K562 (cell line): ENCODE data around the gene ANP32B. TPM values are rescaled to one million over a fixed set of nuclear protein-coding genes. Genes with fewer than 3 reads are reported as not detected.

ENCODE experiments used
- KAT7 ChIP-seq: sonication (generic); formaldehyde crosslinking; IDR thresholded peaks from 2 replicates; pipeline ENCODE4 v1.8.0; 2022; ENCODE audit warnings: missing genetic modification reagents, mild to moderate bottlenecking, borderline replicate concordance
- NR1H2 ChIP-seq: sonication (generic); formaldehyde crosslinking; IDR thresholded peaks from 2 replicates; pipeline ENCODE4 v1.4.0; 2020; ENCODE audit warnings: mild to moderate bottlenecking, missing genetic modification reagents
- SRSF9 ChIP-seq: fragments of 200-400 bp; formaldehyde crosslinking; IDR thresholded peaks from 2 replicates; pipeline ENCODE4 v1.6.1; 2017; ENCODE audit warnings: low read depth, low read length, borderline replicate concordance
- polyA plus RNA-seq, 8 experiments: library from polyadenylated mRNA; depleted of rRNA in 4 of 8; stranded (reverse) in 5 of 8; unstranded in 3 of 8; fragments of >200 nt; fragmentation: Nextera tagmentation in 2 of 8; fragmentation: Illumina TruSeq in 1 of 8; extraction: Ambion mirVana in 2 of 8; extraction: Trizol in 1 of 8; gene quantifications; 2 replicates each; pipeline versions ENCODE4 v1.2.1 to v1.2.3, GENCODE V29; 2011 to 2014; ENCODE audit warnings: inconsistent platforms in 1 of 8, missing spikeins in 1 of 8
- total RNA-seq, 7 experiments: library from RNA; depleted of rRNA in 6 of 7; stranded (reverse); fragments of >200 nt in 6 of 7; fragmentation: Illumina TruSeq in 2 of 7; extraction: Trizol in 2 of 7; gene quantifications; 2 replicates each; pipeline versions ENCODE4 v1.2.1 to v1.2.3, GENCODE V29; 2011 to 2021; ENCODE audit warnings: low replicate concordance in 1 of 7
- TF ChIP-seq, protein P1 (sequence below): fragments of 250-450 bp; sonication (Bioruptor Pico); IDR thresholded peaks from 2 replicates; pipeline ENCODE4 v1.5.0; 2020; ENCODE audit warnings: mild to moderate bottlenecking, borderline replicate concordance
- TF ChIP-seq, protein P2 (sequence below): fragments of 450-650 bp; formaldehyde crosslinking; IDR thresholded peaks from 2 replicates; pipeline ENCODE4 v1.4.0; 2020; ENCODE audit warnings: mild to moderate bottlenecking
- TF ChIP-seq, protein P3 (sequence below): fragments of 450-650 bp; IDR thresholded peaks from 2 replicates; pipeline ENCODE4 v1.6.1; 2016; ENCODE audit warnings: antibody characterized with exemption
- TF ChIP-seq, protein P4 (sequence below): sonication (generic); formaldehyde crosslinking; IDR thresholded peaks from 2 replicates; pipeline ENCODE4 v1.8.1; 2023; ENCODE audit warnings: mild to moderate bottlenecking, missing genetic modification reagents, moderate library complexity
- TF ChIP-seq, protein P5 (sequence below): sonication (generic); formaldehyde crosslinking; IDR thresholded peaks from 2 replicates; pipeline ENCODE4 v1.8.1; 2023; ENCODE audit warnings: mild to moderate bottlenecking, missing genetic modification reagents
- TF ChIP-seq, protein P6 (sequence below): sonication (generic); formaldehyde crosslinking; IDR thresholded peaks from 2 replicates; pipeline ENCODE4 v1.8.0; 2022; ENCODE audit warnings: mild to moderate bottlenecking, missing genetic modification reagents

The ANP32B gene
- total and polyA plus RNA-seq, 9 of the 15 experiments (the other 6 are each of a cell fraction or from before 2014, with no cell fraction given), result 68.9 to 815 (median 141) TPM

DNA sequence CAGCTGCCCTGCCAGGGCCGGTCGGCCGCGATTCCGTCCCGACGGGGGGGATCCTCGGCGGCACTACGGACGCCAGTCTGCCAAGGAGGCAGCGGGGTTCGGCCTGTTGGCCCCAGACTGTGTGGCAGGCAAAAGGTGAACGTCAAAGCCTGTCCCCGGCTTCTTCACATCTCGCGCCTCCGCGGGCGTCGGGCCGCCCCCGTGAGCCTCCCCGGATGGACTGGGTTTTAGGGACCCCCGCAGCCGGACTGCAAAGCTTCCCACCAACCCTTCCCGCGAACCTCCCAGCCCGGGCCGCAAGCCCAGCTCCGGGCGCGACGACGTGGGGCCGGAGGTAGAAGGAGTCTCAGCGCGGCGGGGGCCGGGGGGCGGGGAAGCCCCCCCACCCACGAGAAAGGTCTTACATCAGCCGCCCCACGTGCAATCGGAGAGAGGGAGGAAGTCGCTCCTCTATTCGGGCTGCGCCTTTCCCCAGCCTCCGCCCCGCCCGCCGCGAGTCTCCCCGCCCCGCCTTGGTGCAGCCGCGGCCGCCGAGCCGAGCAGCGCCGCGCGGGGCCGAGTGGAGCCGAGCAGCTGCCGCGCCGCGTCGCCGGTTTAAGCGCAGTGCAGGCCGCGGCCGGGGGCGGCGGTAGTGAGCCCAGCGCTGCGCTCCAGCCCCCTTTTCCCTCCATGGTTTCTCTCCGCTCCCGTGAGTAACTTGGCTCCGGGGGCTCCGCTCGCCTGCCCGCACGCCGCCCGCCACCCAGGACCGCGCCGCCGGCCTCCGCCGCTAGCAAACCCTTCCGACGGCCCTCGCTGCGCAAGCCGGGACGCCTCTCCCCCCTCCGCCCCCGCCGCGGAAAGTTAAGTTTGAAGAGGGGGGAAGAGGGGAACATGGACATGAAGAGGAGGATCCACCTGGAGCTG, at the start of gene ANP32B (continued):
- TF ChIP-seq, protein P1, sequence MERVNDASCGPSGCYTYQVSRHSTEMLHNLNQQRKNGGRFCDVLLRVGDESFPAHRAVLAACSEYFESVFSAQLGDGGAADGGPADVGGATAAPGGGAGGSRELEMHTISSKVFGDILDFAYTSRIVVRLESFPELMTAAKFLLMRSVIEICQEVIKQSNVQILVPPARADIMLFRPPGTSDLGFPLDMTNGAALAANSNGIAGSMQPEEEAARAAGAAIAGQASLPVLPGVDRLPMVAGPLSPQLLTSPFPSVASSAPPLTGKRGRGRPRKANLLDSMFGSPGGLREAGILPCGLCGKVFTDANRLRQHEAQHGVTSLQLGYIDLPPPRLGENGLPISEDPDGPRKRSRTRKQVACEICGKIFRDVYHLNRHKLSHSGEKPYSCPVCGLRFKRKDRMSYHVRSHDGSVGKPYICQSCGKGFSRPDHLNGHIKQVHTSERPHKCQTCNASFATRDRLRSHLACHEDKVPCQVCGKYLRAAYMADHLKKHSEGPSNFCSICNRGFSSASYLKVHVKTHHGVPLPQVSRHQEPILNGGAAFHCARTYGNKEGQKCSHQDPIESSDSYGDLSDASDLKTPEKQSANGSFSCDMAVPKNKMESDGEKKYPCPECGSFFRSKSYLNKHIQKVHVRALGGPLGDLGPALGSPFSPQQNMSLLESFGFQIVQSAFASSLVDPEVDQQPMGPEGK (CRISPR knock-in tag), result peak; percentile 90; the same call in 1 of the 2 replicates
- TF ChIP-seq, protein P2, sequence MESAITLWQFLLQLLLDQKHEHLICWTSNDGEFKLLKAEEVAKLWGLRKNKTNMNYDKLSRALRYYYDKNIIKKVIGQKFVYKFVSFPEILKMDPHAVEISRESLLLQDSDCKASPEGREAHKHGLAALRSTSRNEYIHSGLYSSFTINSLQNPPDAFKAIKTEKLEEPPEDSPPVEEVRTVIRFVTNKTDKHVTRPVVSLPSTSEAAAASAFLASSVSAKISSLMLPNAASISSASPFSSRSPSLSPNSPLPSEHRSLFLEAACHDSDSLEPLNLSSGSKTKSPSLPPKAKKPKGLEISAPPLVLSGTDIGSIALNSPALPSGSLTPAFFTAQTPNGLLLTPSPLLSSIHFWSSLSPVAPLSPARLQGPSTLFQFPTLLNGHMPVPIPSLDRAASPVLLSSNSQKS, result no peak
- TF ChIP-seq, protein P3, sequence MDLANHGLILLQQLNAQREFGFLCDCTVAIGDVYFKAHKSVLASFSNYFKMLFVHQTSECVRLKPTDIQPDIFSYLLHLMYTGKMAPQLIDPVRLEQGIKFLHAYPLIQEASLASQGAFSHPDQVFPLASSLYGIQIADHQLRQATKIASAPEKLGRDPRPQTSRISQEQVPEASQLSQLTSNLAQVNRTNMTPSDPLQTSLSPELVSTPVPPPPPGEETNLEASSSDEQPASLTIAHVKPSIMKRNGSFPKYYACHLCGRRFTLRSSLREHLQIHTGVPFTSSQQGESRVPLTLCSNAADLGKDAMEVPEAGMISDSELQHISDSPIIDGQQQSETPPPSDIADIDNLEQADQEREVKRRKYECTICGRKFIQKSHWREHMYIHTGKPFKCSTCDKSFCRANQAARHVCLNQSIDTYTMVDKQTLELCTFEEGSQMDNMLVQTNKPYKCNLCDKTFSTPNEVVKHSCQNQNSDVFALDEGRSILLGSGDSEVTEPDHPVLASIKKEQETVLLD, result peak; percentile 67; the same call in 1 of the 2 replicates
- TF ChIP-seq, protein P4, sequence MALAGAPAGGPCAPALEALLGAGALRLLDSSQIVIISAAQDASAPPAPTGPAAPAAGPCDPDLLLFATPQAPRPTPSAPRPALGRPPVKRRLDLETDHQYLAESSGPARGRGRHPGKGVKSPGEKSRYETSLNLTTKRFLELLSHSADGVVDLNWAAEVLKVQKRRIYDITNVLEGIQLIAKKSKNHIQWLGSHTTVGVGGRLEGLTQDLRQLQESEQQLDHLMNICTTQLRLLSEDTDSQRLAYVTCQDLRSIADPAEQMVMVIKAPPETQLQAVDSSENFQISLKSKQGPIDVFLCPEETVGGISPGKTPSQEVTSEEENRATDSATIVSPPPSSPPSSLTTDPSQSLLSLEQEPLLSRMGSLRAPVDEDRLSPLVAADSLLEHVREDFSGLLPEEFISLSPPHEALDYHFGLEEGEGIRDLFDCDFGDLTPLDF (CRISPR knock-in tag), result peak; percentile 75
- TF ChIP-seq, protein P5, sequence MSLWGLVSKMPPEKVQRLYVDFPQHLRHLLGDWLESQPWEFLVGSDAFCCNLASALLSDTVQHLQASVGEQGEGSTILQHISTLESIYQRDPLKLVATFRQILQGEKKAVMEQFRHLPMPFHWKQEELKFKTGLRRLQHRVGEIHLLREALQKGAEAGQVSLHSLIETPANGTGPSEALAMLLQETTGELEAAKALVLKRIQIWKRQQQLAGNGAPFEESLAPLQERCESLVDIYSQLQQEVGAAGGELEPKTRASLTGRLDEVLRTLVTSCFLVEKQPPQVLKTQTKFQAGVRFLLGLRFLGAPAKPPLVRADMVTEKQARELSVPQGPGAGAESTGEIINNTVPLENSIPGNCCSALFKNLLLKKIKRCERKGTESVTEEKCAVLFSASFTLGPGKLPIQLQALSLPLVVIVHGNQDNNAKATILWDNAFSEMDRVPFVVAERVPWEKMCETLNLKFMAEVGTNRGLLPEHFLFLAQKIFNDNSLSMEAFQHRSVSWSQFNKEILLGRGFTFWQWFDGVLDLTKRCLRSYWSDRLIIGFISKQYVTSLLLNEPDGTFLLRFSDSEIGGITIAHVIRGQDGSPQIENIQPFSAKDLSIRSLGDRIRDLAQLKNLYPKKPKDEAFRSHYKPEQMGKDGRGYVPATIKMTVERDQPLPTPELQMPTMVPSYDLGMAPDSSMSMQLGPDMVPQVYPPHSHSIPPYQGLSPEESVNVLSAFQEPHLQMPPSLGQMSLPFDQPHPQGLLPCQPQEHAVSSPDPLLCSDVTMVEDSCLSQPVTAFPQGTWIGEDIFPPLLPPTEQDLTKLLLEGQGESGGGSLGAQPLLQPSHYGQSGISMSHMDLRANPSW, result 0 out of 2 replicates have a peak, but pooled peaks have one; percentile 68
- TF ChIP-seq NR1H2 (no peak), SRSF9 (no peak), KAT7 (peak; percentile 96; the same call in 1 of the 2 replicates)
- TF ChIP-seq, protein P6, sequence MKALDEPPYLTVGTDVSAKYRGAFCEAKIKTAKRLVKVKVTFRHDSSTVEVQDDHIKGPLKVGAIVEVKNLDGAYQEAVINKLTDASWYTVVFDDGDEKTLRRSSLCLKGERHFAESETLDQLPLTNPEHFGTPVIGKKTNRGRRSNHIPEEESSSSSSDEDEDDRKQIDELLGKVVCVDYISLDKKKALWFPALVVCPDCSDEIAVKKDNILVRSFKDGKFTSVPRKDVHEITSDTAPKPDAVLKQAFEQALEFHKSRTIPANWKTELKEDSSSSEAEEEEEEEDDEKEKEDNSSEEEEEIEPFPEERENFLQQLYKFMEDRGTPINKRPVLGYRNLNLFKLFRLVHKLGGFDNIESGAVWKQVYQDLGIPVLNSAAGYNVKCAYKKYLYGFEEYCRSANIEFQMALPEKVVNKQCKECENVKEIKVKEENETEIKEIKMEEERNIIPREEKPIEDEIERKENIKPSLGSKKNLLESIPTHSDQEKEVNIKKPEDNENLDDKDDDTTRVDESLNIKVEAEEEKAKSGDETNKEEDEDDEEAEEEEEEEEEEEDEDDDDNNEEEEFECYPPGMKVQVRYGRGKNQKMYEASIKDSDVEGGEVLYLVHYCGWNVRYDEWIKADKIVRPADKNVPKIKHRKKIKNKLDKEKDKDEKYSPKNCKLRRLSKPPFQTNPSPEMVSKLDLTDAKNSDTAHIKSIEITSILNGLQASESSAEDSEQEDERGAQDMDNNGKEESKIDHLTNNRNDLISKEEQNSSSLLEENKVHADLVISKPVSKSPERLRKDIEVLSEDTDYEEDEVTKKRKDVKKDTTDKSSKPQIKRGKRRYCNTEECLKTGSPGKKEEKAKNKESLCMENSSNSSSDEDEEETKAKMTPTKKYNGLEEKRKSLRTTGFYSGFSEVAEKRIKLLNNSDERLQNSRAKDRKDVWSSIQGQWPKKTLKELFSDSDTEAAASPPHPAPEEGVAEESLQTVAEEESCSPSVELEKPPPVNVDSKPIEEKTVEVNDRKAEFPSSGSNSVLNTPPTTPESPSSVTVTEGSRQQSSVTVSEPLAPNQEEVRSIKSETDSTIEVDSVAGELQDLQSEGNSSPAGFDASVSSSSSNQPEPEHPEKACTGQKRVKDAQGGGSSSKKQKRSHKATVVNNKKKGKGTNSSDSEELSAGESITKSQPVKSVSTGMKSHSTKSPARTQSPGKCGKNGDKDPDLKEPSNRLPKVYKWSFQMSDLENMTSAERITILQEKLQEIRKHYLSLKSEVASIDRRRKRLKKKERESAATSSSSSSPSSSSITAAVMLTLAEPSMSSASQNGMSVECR, result peak; percentile 78
